IPS DF 19.7 (cell line): ENCODE measurements around the gene EFNA1.

Experiments
- DNase-seq: peaks from one replicate; pipeline ENCODE4 v3.0.0-alpha.2; 2013; ENCODE audit warnings: low read depth, low spot score

Gene EFNA1

GRCh38 chr1:155174324-155175280 is 46.9 kb downstream of the EFNA1 start:
- DNase-seq: no peak

GRCh38 chr1:155175281-155175926 is 47.7 kb downstream of the EFNA1 start:
- DNase-seq: no peak

GRCh38 chr1:155175927-155176371 is 48.3 kb downstream of the EFNA1 start:
- no peak for DNase-seq

DNA sequence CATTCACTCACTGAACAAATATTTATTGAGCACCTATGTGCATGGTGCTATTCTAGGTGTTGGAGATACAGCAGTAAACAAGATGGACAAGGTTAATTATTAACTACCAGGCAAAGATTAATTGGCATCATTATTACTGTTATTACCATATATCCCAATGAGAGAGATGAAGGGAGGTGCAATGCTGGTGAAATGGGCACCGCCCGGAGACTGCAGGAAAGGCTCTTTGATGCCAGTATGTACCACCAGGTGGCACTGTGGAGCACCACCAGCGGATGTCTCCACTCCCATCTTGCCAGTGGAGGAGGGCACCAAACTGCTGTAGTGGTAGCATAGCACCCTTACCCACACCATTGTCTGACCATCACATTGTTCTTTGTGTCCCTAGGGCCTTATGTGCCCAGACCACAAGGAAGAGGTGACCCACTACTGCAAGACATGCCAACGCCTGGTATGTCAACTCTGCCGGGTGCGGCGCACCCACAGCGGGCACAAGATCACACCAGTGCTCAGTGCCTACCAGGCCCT is 48.9 kb downstream of the EFNA1 start:
- no peak for DNase-seq

DNA sequence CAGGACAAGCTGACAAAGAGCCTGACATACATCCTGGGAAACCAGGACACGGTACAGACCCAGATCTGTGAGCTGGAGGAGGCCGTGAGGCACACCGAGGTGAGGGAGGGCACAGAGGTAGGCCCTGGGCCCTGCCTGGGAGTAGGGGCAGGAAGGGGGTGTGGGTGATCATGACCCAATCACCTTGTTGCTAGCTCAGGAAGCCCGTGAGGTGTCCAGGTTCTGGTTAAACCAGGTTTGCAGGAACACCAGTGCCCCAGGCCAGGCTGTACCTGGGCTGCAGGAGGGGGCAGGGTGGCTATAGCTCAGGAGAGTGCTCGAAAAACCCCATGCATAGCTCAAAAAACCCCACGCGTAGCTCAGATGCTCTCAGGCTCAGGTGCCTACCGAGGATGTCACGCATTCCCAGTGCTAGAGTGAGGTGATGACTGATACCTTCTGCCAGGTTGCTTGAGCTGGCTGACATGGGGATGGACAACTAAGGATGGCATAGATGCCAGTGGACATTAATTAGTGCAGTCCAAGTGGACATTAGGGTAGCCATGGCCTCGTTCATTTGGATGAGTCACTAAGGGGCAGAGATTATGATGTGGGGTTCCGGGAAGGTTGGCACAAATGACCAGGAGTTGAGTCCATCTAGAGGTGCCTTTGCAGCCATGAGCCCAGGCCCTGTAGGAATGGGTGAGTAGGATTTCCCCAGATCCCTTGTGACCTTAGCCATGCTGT is 49.7 kb downstream of the EFNA1 start:
- DNase-seq: no peak

DNA sequence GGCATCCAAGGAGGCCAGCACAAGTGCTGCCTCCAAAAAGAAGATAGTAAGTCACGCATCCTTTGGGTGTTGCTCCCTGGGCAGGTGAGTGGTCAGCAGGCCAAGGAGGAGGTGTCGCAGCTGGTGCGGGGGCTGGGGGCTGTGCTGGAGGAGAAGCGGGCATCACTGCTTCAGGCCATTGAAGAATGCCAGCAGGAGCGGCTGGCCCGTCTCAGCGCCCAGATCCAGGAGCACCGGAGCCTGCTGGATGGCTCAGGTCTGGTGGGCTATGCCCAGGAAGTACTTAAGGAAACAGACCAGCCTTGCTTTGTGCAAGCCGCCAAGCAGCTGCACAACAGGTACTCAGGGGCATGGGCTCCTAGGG is 50.2 kb downstream of the EFNA1 start:
- DNase-seq: no peak

DNA sequence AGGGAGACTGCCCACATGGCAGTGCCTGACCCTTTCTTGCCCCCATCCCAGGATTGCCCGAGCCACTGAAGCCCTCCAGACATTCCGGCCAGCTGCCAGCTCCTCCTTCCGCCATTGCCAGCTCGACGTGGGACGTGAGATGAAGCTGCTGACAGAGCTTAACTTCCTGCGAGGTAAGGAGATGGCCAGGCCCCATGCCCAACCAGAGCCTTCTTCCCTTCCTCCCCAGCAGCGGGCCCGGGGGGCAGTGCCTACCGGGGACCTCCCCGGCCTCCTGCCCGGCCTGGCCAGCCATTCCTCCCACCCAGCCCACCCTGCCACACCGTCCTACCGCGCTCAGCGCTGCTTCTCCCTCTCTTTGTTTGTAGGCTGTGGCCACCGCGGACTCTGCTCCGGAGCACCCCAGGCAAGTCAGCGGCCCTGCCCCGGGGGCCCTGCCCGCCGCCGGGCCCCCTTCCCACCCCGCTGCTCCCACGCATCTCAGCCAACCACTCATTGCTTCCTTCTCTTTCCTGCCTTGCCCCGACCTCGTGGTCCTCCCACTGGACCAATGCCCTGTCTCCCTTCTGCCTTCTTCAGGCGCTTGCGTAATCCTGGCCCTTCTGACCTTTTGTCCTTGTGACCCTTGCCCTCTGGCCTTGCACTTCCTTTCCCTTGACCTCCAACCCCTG is 50.9 kb downstream of the EFNA1 start:
- DNase-seq: no peak

DNA sequence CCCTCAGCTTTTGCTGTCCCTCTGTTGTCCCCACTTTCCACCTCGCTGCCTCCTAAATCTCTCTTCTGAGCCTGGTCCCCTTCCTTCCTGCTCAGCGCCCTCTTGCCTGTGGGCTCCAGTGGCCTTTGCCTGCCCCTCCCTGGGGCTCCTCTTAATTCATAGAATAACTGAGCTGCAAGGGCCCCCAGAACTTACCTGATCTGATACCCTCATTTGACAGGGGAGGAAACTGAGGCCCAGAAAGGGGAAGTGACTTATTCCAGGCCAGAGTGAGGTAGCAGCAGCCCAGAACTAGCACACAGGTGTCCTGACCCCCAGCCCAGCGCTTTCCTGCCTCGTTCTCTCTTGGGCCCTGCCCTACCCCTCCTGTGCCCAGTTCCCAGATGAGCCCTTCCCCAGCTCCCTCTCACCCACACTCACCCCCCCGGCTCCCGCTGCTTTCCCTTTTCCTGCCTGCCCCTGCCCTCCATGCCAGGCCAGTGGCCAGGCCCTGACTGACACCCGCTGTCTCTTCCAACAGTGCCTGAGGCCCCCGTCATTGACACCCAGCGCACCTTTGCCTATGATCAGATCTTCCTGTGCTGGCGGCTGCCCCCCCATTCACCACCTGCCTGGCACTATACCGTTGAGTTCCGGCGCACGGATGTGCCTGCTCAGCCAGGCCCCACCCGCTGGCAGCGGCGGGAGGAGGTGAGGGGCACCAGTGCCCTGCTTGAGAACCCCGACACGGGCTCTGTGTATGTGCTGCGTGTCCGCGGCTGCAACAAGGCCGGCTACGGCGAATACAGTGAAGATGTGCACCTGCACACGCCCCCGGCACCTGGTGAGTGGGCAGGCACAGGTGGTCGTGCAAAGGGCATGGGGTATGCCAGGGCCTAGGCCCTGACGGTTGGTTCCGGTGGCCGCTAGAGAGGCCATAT is 51.7 kb downstream of the EFNA1 start:
- DNase-seq: no peak

DNA sequence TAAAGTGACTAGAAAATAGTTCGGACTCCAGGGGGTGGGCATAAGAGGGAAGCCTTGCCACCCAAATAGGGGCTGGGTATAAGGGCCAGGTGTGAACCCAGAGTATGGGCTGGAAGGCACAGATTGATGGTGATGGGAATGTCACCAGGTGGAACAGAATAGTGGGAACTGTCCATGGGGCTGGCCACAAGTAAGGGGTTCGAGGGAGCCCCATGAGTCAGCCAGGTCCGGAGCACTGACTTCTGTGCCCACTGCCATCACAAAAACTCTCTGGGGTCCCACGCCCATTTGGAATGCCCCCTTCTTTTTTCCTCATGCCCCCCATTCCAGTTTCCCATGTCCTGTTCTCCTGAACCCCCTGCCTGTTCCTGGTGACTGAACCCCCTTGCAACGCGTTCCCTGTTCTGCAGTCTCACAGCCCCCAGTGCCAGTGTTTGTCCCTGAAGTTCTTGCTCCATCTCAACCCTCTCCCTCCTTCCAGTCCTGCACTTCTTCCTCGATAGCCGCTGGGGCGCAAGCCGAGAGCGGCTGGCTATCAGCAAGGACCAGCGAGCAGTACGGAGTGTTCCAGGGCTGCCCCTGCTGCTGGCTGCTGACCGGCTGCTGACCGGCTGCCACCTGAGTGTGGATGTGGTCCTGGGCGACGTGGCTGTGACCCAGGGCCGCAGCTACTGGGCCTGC is 53.8 kb downstream of the EFNA1 start:
- no peak for DNase-seq

DNA sequence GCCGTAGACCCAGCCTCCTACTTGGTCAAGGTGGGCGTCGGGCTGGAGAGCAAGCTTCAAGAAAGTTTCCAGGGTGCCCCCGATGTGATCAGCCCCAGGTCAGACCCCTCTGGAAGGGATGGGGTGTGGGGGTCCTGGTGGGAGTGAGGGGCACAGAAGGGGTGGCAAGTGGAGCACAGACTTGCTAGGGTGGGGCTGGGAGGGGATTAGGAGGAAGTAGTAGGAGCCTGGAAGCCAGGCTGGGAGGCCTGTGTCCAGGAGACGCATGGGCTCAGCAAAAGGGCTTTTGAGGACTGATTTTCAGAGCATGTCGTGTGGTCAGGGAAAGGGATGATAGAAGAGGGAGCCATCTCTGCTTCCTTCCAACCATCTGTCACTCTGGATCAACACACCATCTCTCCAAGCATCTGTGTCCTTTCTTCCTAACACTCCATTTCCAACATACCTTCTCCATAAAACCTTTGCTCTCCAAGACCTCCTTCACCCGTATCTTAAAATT is 54.4 kb downstream of the EFNA1 start:
- no peak for DNase-seq

DNA sequence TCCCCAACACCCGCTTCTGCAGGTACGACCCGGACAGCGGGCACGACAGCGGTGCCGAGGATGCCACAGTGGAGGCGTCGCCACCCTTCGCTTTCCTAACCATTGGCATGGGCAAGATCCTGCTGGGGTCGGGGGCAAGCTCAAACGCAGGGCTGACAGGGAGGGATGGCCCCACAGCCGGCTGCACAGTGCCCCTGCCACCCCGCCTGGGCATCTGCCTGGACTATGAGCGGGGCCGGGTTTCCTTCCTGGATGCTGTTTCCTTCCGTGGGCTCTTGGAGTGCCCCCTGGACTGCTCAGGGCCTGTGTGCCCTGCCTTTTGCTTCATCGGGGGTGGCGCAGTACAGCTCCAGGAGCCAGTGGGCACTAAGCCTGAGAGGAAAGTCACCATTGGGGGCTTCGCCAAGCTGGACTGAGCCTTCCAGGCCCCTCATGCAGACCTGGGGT is 56.1 kb downstream of the EFNA1 start:
- DNase-seq: no peak

DNA sequence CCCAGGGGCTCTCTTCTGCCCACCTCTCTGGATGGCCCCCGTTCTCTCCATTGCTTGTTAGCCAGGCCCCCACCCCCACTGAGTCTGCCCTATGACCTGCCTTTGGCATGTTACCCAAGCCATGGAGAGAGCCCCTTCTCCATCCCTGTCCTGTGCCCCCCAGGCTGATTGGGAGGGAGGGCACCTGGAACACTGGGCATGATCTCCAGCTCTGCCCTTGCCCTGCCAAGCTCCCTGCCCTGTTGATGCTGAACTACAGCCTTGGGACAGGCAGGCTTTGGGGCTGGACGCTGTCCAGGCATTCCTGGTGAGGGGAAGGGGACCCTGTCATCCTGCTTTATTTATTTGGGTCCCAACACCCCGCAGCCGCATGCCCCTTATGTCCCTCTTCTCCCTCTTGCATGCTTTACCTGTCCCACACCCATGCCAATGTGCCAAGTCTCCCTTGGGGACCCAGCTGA is 56.7 kb downstream of the EFNA1 start:
- DNase-seq: no peak
